HepG2 (cell line): Measurements from ENCODE around the gene MB21D2. TPM values are rescaled to one million over a fixed set of nuclear protein-coding genes. Genes with fewer than 3 reads are reported as not detected.
A peak's percentile ranks its signal among the peaks of the same experiment; 100 is the strongest.

Experiments used
- ARID3A ChIP-seq: IDR thresholded peaks from 2 replicates; pipeline ENCODE4 v1.6.1; 2012; ENCODE audit warnings: low read depth, low read length, improper control_type of control experiment
- ARNTL ChIP-seq: sonication (generic); formaldehyde crosslinking; IDR thresholded peaks from 2 replicates; pipeline ENCODE4 v1.4.0; 2020; ENCODE audit warnings: mild to moderate bottlenecking, missing genetic modification reagents
- ATAD3A ChIP-seq: sonication (generic); formaldehyde crosslinking; IDR thresholded peaks from 2 replicates; pipeline ENCODE4 v1.4.0; 2020; ENCODE audit warnings: missing genetic modification reagents
- BCL6 ChIP-seq: IDR thresholded peaks from 2 replicates; pipeline ENCODE4 v1.6.1; 2016; ENCODE audit warnings: missing genetic modification reagents, missing compliant biosample characterization
- EHMT2 ChIP-seq: fragments of 200-600 bp; sonication (generic); IDR thresholded peaks from 2 replicates; pipeline ENCODE4 v1.7.0; 2017; ENCODE audit warnings: antibody characterized with exemption, low read depth, low read length, borderline replicate concordance
- EP300 ChIP-seq, 3 experiments: sonication (generic) in 1 of 3; formaldehyde crosslinking in 1 of 3; IDR thresholded peaks; 2 replicates each; pipeline versions ENCODE4 v1.5.1 to v1.6.1; 2011 to 2020; ENCODE audit warnings: low read depth in 2 of 3, low read length in 2 of 3, borderline replicate concordance in 1 of 3, improper control_type of control experiment in 1 of 3, mild to moderate bottlenecking in 1 of 3, missing genetic modification reagents in 1 of 3, moderate library complexity in 1 of 3
- FOSL2 ChIP-seq: sonication (generic); formaldehyde crosslinking; IDR thresholded peaks from 2 replicates; pipeline ENCODE4 v1.4.0; 2020; ENCODE audit warnings: missing genetic modification reagents
- FOXK1 ChIP-seq: sonication (generic); formaldehyde crosslinking; IDR thresholded peaks from 2 replicates; pipeline ENCODE4 v1.4.0; 2020; ENCODE audit warnings: low read depth, missing genetic modification reagents, borderline replicate concordance
- HMG20A ChIP-seq: IDR thresholded peaks from 2 replicates; pipeline ENCODE4 v1.6.1; 2016; ENCODE audit warnings: borderline replicate concordance
- HNF4A ChIP-seq: sonication (generic); formaldehyde crosslinking; IDR thresholded peaks from 2 replicates; pipeline ENCODE4 v1.4.0; 2020; ENCODE audit warnings: missing genetic modification reagents
- MIER3 ChIP-seq: IDR thresholded peaks from 2 replicates; pipeline ENCODE4 v1.6.1; 2016; ENCODE audit warnings: missing compliant biosample characterization, borderline replicate concordance
- NCOA2 ChIP-seq: sonication (generic); formaldehyde crosslinking; IDR thresholded peaks from 2 replicates; pipeline ENCODE4 v1.8.0; 2022; ENCODE audit warnings: inconsistent platforms
- NCOR1 ChIP-seq: fragments of 200-600 bp; sonication (generic); IDR thresholded peaks from 2 replicates; pipeline ENCODE4 v1.7.0; 2017; ENCODE audit warnings: antibody characterized with exemption, low read length, borderline replicate concordance
- POLR2A ChIP-seq, 2 experiments: IDR thresholded peaks; 2 replicates each; pipeline ENCODE4 v1.6.1; 2011; ENCODE audit warnings: low read depth in 2 of 2, low read length in 2 of 2, mild to moderate bottlenecking in 1 of 2, moderate library complexity in 1 of 2; ENCODE audit not compliant: insufficient read depth in 1 of 2
- SATB2 ChIP-seq: sonication (generic); formaldehyde crosslinking; IDR thresholded peaks from 2 replicates; pipeline ENCODE4 v1.5.0; 2020; ENCODE audit warnings: missing genetic modification reagents
- SKI ChIP-seq: fragments of 450-650 bp; IDR thresholded peaks from one replicate; pipeline ENCODE4 v1.6.1; 2018; ENCODE audit warnings: mild to moderate bottlenecking; ENCODE audit not compliant: partially characterized antibody
- SMAD3 ChIP-seq: sonication (generic); formaldehyde crosslinking; IDR thresholded peaks from 2 replicates; pipeline ENCODE4 v1.4.0; 2020; ENCODE audit warnings: missing genetic modification reagents
- SOX13 ChIP-seq, 3 experiments: fragments of 450-650 bp in 1 of 3; sonication (generic) in 1 of 3; formaldehyde crosslinking in 1 of 3; IDR thresholded peaks in 2 of 3; conservative IDR thresholded peaks in 1 of 3; 2 replicates each; pipeline versions ENCODE4 v1.5.0 to v1.6.1; 2016 to 2020; ENCODE audit warnings: antibody characterized with exemption in 1 of 3, mild to moderate bottlenecking in 1 of 3, missing compliant biosample characterization in 1 of 3, missing genetic modification reagents in 1 of 3, moderate library complexity in 1 of 3
- SOX6 ChIP-seq, 2 experiments: fragments of 450-650 bp in 1 of 2; sonication (generic) in 1 of 2; formaldehyde crosslinking in 1 of 2; IDR thresholded peaks; 2 replicates each; pipeline versions ENCODE4 v1.4.0 to v1.6.1; 2017 to 2020; ENCODE audit warnings: antibody characterized with exemption in 1 of 2, mild to moderate bottlenecking in 1 of 2, missing genetic modification reagents in 1 of 2
- ZKSCAN8 ChIP-seq: IDR thresholded peaks from 2 replicates; pipeline ENCODE4 v1.6.1; 2016; ENCODE audit warnings: borderline replicate concordance, missing genetic modification reagents, missing compliant biosample characterization
- ZNF644 ChIP-seq: IDR thresholded peaks from 2 replicates; pipeline ENCODE4 v1.6.1; 2016; ENCODE audit warnings: low read depth
- ZNF770 ChIP-seq: sonication (generic); formaldehyde crosslinking; IDR thresholded peaks from 2 replicates; pipeline ENCODE4 v1.5.0; 2020; ENCODE audit warnings: mild to moderate bottlenecking, missing genetic modification reagents
- polyA plus RNA-seq, 8 experiments: library from polyadenylated mRNA; depleted of rRNA in 3 of 8; stranded (reverse) in 7 of 8; unstranded in 1 of 8; fragments of >200 nt; fragmentation: Illumina TruSeq in 4 of 8; extraction: Trizol in 4 of 8; gene quantifications; 2 replicates each; pipeline versions ENCODE4 v1.2.1 to v1.2.3, GENCODE V29; 2011 to 2016; ENCODE audit warnings: low read depth in 4 of 8, missing spikeins in 1 of 8, mixed read lengths in 1 of 8; ENCODE audit not compliant: insufficient read depth in 1 of 8
- total RNA-seq, 5 experiments: library from RNA; depleted of rRNA; stranded (reverse); fragments of >200 nt; fragmentation: Illumina TruSeq; extraction: Trizol; gene quantifications; 2 replicates each; pipeline ENCODE4 v1.2.3, GENCODE V29; 2016; ENCODE audit warnings: low read depth in 1 of 5
- TF ChIP-seq, protein P1 (sequence below): sonication (generic); formaldehyde crosslinking; IDR thresholded peaks from 2 replicates; pipeline ENCODE4 v1.5.0; 2020; ENCODE audit warnings: missing genetic modification reagents
- TF ChIP-seq, protein P2 (sequence below): sonication (generic); formaldehyde crosslinking; IDR thresholded peaks from 2 replicates; pipeline ENCODE4 v1.4.0; 2020; ENCODE audit warnings: missing genetic modification reagents

MB21D2 gene
- total and polyA plus RNA-seq, 2 of the 13 experiments (the other 11 are each of a cell fraction or from before 2014, with no cell fraction given): 0.90 to 1.6 TPM

- TF ChIP-seq ARID3A: peak; percentile 76; the same call in 1 of the 2 replicates
- TF ChIP-seq MIER3 (CRISPR knock-in tag): no peak
- TF ChIP-seq HNF4A (CRISPR knock-in tag): peak; percentile 71
- TF ChIP-seq ARNTL (CRISPR knock-in tag): no peak
- TF ChIP-seq, protein P1, sequence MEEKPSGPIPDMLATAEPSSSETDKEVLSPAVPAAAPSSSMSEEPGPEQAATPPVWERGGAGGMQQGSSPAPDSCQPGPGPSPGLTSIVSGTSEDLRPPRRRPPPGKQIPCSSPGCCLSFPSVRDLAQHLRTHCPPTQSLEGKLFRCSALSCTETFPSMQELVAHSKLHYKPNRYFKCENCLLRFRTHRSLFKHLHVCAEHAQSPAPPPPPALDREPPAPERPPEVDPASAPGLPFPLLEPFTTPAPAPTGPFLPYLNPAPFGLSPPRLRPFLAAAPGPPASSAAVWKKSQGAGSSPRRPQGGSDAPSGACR: no peak
- TF ChIP-seq SOX13 (IDR thresholded peaks at IDR 0.05): 0 out of 2 replicates have a peak, but pooled peaks have one; percentile 22
- TF ChIP-seq SOX13 (CRISPR knock-in tag; conservative IDR thresholded peaks at IDR 0.05 in 1 of 2, IDR thresholded peaks at IDR 0.05 in 1 of 2): peak in 1 of 2 experiments; percentile 91; a peak in 2 of 4 replicates
- peak; percentile 42; the same call in 1 of the 2 replicates for TF ChIP-seq FOXK1 (CRISPR knock-in tag)
- no peak for TF ChIP-seq ATAD3A (CRISPR knock-in tag)
- no peak for TF ChIP-seq ZKSCAN8 (CRISPR knock-in tag)
- peak; percentile 71 for TF ChIP-seq SKI
- peak; percentile 75; the same call in 1 of the 2 replicates for TF ChIP-seq HMG20A (CRISPR knock-in tag)
- TF ChIP-seq EP300 (IDR thresholded peaks at IDR 0.05; ENCODE audit: low read depth in 2 of 2, low read length in 2 of 2): peak; percentile 74 to 83; a peak in 3 of 4 replicates
- no peak for TF ChIP-seq EP300 (CRISPR knock-in tag; IDR thresholded peaks at IDR 0.05; ENCODE audit: borderline replicate concordance)
- TF ChIP-seq NCOR1: peak; percentile 85; the same call in 1 of the 2 replicates
- TF ChIP-seq SMAD3: 0 out of 2 replicates have a peak, but pooled peaks have one; percentile 46
- peak in 1 of 2 experiments; percentile 37; a peak in 1 of 4 replicates for TF ChIP-seq POLR2A (IDR thresholded peaks at IDR 0.05; ENCODE audit: insufficient read depth in 1 of 2, low read depth in 2 of 2, low read length in 2 of 2)
- peak; percentile 69; the same call in 1 of the 2 replicates for TF ChIP-seq EHMT2
- peak; percentile 69 for TF ChIP-seq FOSL2
- no peak for TF ChIP-seq SATB2
- TF ChIP-seq BCL6 (CRISPR knock-in tag): peak; percentile 92
- TF ChIP-seq NCOA2: peak; percentile 50; the same call in 1 of the 2 replicates
- TF ChIP-seq ZNF644 (CRISPR knock-in tag): peak; percentile 23; the same call in 1 of the 2 replicates
- TF ChIP-seq, protein P2, sequence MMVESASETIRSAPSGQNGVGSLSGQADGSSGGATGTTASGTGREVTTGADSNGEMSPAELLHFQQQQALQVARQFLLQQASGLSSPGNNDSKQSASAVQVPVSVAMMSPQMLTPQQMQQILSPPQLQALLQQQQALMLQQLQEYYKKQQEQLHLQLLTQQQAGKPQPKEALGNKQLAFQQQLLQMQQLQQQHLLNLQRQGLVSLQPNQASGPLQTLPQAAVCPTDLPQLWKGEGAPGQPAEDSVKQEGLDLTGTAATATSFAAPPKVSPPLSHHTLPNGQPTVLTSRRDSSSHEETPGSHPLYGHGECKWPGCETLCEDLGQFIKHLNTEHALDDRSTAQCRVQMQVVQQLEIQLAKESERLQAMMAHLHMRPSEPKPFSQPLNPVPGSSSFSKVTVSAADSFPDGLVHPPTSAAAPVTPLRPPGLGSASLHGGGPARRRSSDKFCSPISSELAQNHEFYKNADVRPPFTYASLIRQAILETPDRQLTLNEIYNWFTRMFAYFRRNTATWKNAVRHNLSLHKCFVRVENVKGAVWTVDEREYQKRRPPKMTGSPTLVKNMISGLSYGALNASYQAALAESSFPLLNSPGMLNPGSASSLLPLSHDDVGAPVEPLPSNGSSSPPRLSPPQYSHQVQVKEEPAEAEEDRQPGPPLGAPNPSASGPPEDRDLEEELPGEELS (CRISPR knock-in tag): peak; percentile 59; the same call in 1 of the 2 replicates
- TF ChIP-seq SOX6 (IDR thresholded peaks at IDR 0.05): no peak
- peak; percentile 89 for TF ChIP-seq SOX6 (CRISPR knock-in tag; IDR thresholded peaks at IDR 0.05)
- TF ChIP-seq ZNF770 (CRISPR knock-in tag): peak; percentile 22; the same call in 1 of the 2 replicates
These were observed 20.7 kb downstream of the MB21D2 start (continued) for GRCh38 chr3:192897005-192897404.
